ENCODE data around the gene BRICD5.
A peak's percentile ranks its signal among the peaks of the same experiment; 100 is the strongest.

Gene BRICD5

GRCh38 chr16:2238838-2239675, 28.4 kb upstream of the BRICD5 start:
- Histone ChIP-seq H4K12ac (ENCODE audit: low read depth, low read length) (no peak overlapping the region), H3K27me3 (ENCODE audit: insufficient read depth, low read length) (peaks cover 21% of the 10 kb centered on the region), H3K27ac (ENCODE audit: low read depth, low read length) (no peak overlapping the region), H3K4ac (ENCODE audit: low read depth, low read length) (no peak overlapping the region), H3K4me2 (ENCODE audit: low read length) (no peak overlapping the region), H3K9me3 (ENCODE audit: insufficient read depth, low read depth, low read length) (peaks cover 4% of the 10 kb centered on the region), H4K91ac (ENCODE audit: low read depth, low read length) (no peak overlapping the region), H3K4me3 (ENCODE audit: low read depth, low read length) (no peak overlapping the region), H2AK5ac (ENCODE audit: low read length) (no peak overlapping the region), H4K8ac (ENCODE audit: low read depth, low read length) (no peak overlapping the region), H3K23ac (ENCODE audit: low read length) (no peak overlapping the region), H2BK120ac (ENCODE audit: insufficient read depth, low read length, poor library complexity) (no peak overlapping the region), H2AFZ (ENCODE audit: insufficient read depth, low read length, poor library complexity) (no peak overlapping the region), H3K79me1 (ENCODE audit: low read length) (no peaks in the 10 kb centered on the region), H3K36me3 (ENCODE audit: control insufficient read depth in 1 of 2, insufficient read depth in 2 of 2, low read length in 2 of 2) (peaks cover 47% of the 10 kb centered on the region in 2 experiments), H3K79me2 (ENCODE audit: control insufficient read depth, insufficient read depth, low read length, poor library complexity) (no peaks in the 10 kb centered on the region), H3K18ac (ENCODE audit: low read length) (no peak overlapping the region), H3K4me1 (ENCODE audit: control insufficient read depth in 1 of 2, insufficient read depth in 2 of 2, low read length in 2 of 2) (peaks cover 13 to 14% of the 10 kb centered on the region in 2 experiments), H3K14ac (ENCODE audit: low read length) (no peak overlapping the region), H3K9ac (ENCODE audit: low read length) (no peak overlapping the region), H2BK5ac (ENCODE audit: low read depth, low read length, poor library complexity) (no peak overlapping the region), H2BK12ac (ENCODE audit: low read length) (no peak overlapping the region)
- no CpG with 5 or more reads among the region's 15 CpGs for WGBS (ENCODE audit: extremely low coverage, insufficient coverage, insufficient read length)
- peak in 1 of 2 donors; percentile 17 for DNase-seq

- H3K36me3 ChIP-seq (ENCODE audit: control insufficient read depth in 1 of 2, insufficient read depth in 2 of 2, low read length in 2 of 2) = peaks cover 47% of the 10 kb centered on the region in 2 experiments
- H3K4me2 ChIP-seq (ENCODE audit: low read length) = no peak overlapping the region
- no peak for DNase-seq
- no peak overlapping the region for H3K14ac ChIP-seq (ENCODE audit: low read length)
- peaks cover 5% of the 10 kb centered on the region for H3K9me3 ChIP-seq (ENCODE audit: insufficient read depth, low read depth, low read length)
- H2AFZ ChIP-seq (ENCODE audit: insufficient read depth, low read length, poor library complexity) = no peak overlapping the region
- H3K27ac ChIP-seq (ENCODE audit: low read depth, low read length) = no peak overlapping the region
- H3K18ac ChIP-seq (ENCODE audit: low read length) = no peak overlapping the region
- H3K4ac ChIP-seq (ENCODE audit: low read depth, low read length) = no peak overlapping the region
- peaks cover 13 to 14% of the 10 kb centered on the region in 2 experiments for H3K4me1 ChIP-seq (ENCODE audit: control insufficient read depth in 1 of 2, insufficient read depth in 2 of 2, low read length in 2 of 2)
- H2BK12ac ChIP-seq (ENCODE audit: low read length) = no peak overlapping the region
- H3K23ac ChIP-seq (ENCODE audit: low read length) = no peak overlapping the region
- no peak overlapping the region for H4K8ac ChIP-seq (ENCODE audit: low read depth, low read length)
- no peaks in the 10 kb centered on the region for H3K79me2 ChIP-seq (ENCODE audit: control insufficient read depth, insufficient read depth, low read length, poor library complexity)
- H4K91ac ChIP-seq (ENCODE audit: low read depth, low read length) = no peak overlapping the region
- H2BK5ac ChIP-seq (ENCODE audit: low read depth, low read length, poor library complexity) = no peak overlapping the region
- H3K27me3 ChIP-seq (ENCODE audit: insufficient read depth, low read length) = peaks cover 21% of the 10 kb centered on the region
- H4K12ac ChIP-seq (ENCODE audit: low read depth, low read length) = no peak overlapping the region
- H3K79me1 ChIP-seq (ENCODE audit: low read length) = no peaks in the 10 kb centered on the region
- no peak overlapping the region for H3K9ac ChIP-seq (ENCODE audit: low read length)
- no peak overlapping the region for H2AK5ac ChIP-seq (ENCODE audit: low read length)
- WGBS (ENCODE audit: extremely low coverage, insufficient coverage, insufficient read length) = no CpG with 5 or more reads among the region's 18 CpGs
- no peak overlapping the region for H2BK120ac ChIP-seq (ENCODE audit: insufficient read depth, low read length, poor library complexity)
- no peak overlapping the region for H3K4me3 ChIP-seq (ENCODE audit: low read depth, low read length)
Observed at GRCh38 chr16:2238150-2238837, 27.6 kb upstream of the BRICD5 start.

GRCh38 chr16:2237493-2238149, 27.0 kb upstream of the BRICD5 start:
- Histone ChIP-seq H2BK12ac (ENCODE audit: low read length) (no peak overlapping the region), H3K23ac (ENCODE audit: low read length) (no peak overlapping the region), H3K27me3 (ENCODE audit: insufficient read depth, low read length) (peaks cover 21% of the 10 kb centered on the region), H3K18ac (ENCODE audit: low read length) (no peak overlapping the region), H2AK5ac (ENCODE audit: low read length) (no peak overlapping the region), H2BK5ac (ENCODE audit: low read depth, low read length, poor library complexity) (no peak overlapping the region), H3K4me2 (ENCODE audit: low read length) (peak overlapping the region; percentile 66), H3K79me2 (ENCODE audit: control insufficient read depth, insufficient read depth, low read length, poor library complexity) (no peaks in the 10 kb centered on the region), H2BK120ac (ENCODE audit: insufficient read depth, low read length, poor library complexity) (no peak overlapping the region), H3K9ac (ENCODE audit: low read length) (no peak overlapping the region), H2AFZ (ENCODE audit: insufficient read depth, low read length, poor library complexity) (no peak overlapping the region), H3K36me3 (ENCODE audit: control insufficient read depth in 1 of 2, insufficient read depth in 2 of 2, low read length in 2 of 2) (peaks cover 47% of the 10 kb centered on the region in 2 experiments), H3K27ac (ENCODE audit: low read depth, low read length) (no peak overlapping the region), H4K91ac (ENCODE audit: low read depth, low read length) (no peak overlapping the region), H3K14ac (ENCODE audit: low read length) (no peak overlapping the region), H3K4ac (ENCODE audit: low read depth, low read length) (no peak overlapping the region), H3K4me1 (ENCODE audit: control insufficient read depth in 1 of 2, insufficient read depth in 2 of 2, low read length in 2 of 2) (peaks cover 13 to 14% of the 10 kb centered on the region in 2 experiments), H3K9me3 (ENCODE audit: insufficient read depth, low read depth, low read length) (peaks cover 5% of the 10 kb centered on the region), H4K8ac (ENCODE audit: low read depth, low read length) (no peak overlapping the region), H3K79me1 (ENCODE audit: low read length) (no peaks in the 10 kb centered on the region), H4K12ac (ENCODE audit: low read depth, low read length) (no peak overlapping the region), H3K4me3 (ENCODE audit: low read depth, low read length) (no peak overlapping the region)
- WGBS (ENCODE audit: extremely low coverage, insufficient coverage, insufficient read length) = no CpG with 5 or more reads among the region's 65 CpGs
- DNase-seq = peak; percentile 35 to 70

- H3K79me1 ChIP-seq (ENCODE audit: low read length) = no peaks in the 10 kb centered on the region
- WGBS (ENCODE audit: extremely low coverage, insufficient coverage, insufficient read length) = no CpG with 5 or more reads among the region's 40 CpGs
- peaks cover 13 to 14% of the 10 kb centered on the region in 2 experiments for H3K4me1 ChIP-seq (ENCODE audit: control insufficient read depth in 1 of 2, insufficient read depth in 2 of 2, low read length in 2 of 2)
- H2AFZ ChIP-seq (ENCODE audit: insufficient read depth, low read length, poor library complexity) = no peak overlapping the region
- no peak overlapping the region for H4K91ac ChIP-seq (ENCODE audit: low read depth, low read length)
- no peak for DNase-seq
- H3K9me3 ChIP-seq (ENCODE audit: insufficient read depth, low read depth, low read length) = peaks cover 5% of the 10 kb centered on the region
- no peak overlapping the region for H3K27ac ChIP-seq (ENCODE audit: low read depth, low read length)
- H3K4me2 ChIP-seq (ENCODE audit: low read length) = peak overlapping the region; percentile 66
- H4K8ac ChIP-seq (ENCODE audit: low read depth, low read length) = no peak overlapping the region
- H3K79me2 ChIP-seq (ENCODE audit: control insufficient read depth, insufficient read depth, low read length, poor library complexity) = no peaks in the 10 kb centered on the region
- no peak overlapping the region for H2BK120ac ChIP-seq (ENCODE audit: insufficient read depth, low read length, poor library complexity)
- H2BK5ac ChIP-seq (ENCODE audit: low read depth, low read length, poor library complexity) = no peak overlapping the region
- H2BK12ac ChIP-seq (ENCODE audit: low read length) = no peak overlapping the region
- no peak overlapping the region for H3K23ac ChIP-seq (ENCODE audit: low read length)
- no peak overlapping the region for H3K14ac ChIP-seq (ENCODE audit: low read length)
- H3K36me3 ChIP-seq (ENCODE audit: control insufficient read depth in 1 of 2, insufficient read depth in 2 of 2, low read length in 2 of 2) = peaks cover 47 to 49% of the 10 kb centered on the region in 2 experiments
- H3K4me3 ChIP-seq (ENCODE audit: low read depth, low read length) = no peak overlapping the region
- H3K4ac ChIP-seq (ENCODE audit: low read depth, low read length) = no peak overlapping the region
- H3K18ac ChIP-seq (ENCODE audit: low read length) = no peak overlapping the region
- no peak overlapping the region for H2AK5ac ChIP-seq (ENCODE audit: low read length)
- H3K9ac ChIP-seq (ENCODE audit: low read length) = no peak overlapping the region
- no peak overlapping the region for H4K12ac ChIP-seq (ENCODE audit: low read depth, low read length)
- peaks cover 21% of the 10 kb centered on the region for H3K27me3 ChIP-seq (ENCODE audit: insufficient read depth, low read length)
Observed at GRCh38 chr16:2237102-2237482, 26.4 kb upstream of the BRICD5 start.
